GM06990 (cell line): ENCODE data around the gene GSE1.

Source experiments
- DNase-seq: peaks from one replicate; pipeline ENCODE4 v3.0.0-alpha.2; 2011; ENCODE audit not compliant: insufficient read length; ENCODE audit errors: extremely low read depth
- H3K27me3 ChIP-seq: replicated peaks from 2 replicates; pipeline ENCODE4 v1.6.0; 2011; ENCODE audit warnings: low read length; ENCODE audit not compliant: control insufficient read depth, insufficient read depth
- H3K36me3 ChIP-seq: 2 replicates; pipeline ENCODE4 v1.5.1; 2011; ENCODE audit warnings: low read length; ENCODE audit not compliant: control insufficient read depth, insufficient read depth
- H3K4me3 ChIP-seq: replicated peaks from 2 replicates; pipeline ENCODE4 v1.5.1; 2011; ENCODE audit warnings: low read depth, mild to moderate bottlenecking, control low read depth, low read length
- CTCF ChIP-seq: IDR thresholded peaks from 2 replicates; pipeline ENCODE4 v1.5.1; 2011; ENCODE audit warnings: low read length, control low read depth, mild to moderate bottlenecking, inconsistent platforms; ENCODE audit not compliant: insufficient read depth, poor library complexity, severe bottlenecking

Gene GSE1

DNA sequence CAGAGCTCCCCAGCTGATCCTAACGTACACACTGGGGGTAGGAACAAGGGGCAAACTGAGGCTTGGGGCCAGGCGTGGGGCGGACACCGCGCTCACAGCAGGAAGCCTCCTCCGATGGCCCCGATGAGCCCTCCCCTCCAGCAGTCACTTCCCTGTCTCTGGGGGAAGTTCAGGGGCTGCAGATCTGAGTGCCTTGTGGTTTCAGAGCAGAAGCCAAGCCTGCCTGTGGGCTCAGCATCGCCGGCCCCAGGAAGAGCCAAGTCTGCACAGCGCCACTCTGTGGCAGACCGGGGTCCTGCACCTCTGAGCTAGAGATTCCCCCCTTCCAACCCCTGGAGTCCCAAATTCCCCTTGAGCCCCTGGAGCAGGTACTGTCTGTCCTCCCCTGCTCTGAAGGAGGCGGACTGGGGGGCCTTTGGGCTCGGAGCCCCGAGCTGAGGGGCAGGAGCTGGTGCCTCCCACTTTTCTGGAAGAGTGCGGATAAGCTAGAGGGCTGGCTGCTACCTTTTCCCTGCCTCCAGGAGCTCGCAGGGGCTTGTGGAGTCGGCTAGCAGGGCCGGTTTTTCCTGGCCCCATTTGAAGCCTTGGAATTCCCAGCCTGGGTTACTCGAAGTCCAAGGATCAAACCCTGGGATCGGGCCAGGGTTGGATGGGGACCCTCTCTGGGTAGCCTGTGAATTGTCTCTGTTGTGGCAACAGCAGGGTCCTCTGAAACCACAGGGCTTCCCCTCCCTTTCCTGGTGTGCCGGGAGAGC, 2.9 kb downstream of the GSE1 start:
- DNase-seq, result peak; percentile 76
- H3K36me3 ChIP-seq, result no peaks in the 10 kb centered on the region; the same call in 1 of the 2 replicates
- TF ChIP-seq CTCF, result peak; percentile 97
- no peaks in the 10 kb centered on the region for H3K27me3 ChIP-seq
- H3K4me3 ChIP-seq, result peak overlapping the region; percentile 39

DNA sequence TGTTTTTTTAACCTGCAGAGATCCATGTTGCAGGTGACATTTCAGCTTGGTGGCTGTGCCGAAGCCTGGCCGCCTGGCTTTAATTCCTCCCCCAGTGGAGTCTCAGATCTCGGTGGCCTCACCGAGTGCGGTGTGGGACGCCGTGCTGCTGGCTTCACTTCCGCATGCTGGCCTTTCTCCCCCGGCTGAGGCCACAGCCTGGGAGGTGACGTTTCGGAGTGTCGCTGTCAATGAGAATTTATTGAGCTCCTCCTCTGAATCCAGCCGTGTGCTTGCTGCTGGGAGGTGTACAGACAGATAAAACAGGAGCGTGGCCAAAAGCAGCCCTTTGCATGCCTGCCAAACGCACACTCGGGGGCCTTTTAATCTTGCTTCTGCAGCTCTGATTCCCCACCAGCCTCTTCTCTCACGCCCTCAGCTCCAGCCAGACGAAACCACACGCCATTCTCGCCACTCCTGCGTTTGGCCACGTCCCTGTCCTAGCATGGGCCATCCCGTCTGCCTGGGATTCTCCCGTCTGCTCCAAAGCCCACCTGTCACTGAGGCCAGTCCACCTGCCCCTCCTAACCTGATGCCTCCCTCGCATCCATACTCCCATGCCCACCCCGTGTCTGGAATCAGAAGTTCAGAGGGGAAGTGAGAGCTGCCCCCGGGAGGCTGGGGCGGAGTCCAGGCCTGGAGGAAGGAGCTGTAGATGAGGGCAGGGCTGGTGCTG, 3.6 kb downstream of the GSE1 start:
- DNase-seq, result peak; percentile 72
- Histone ChIP-seq H3K36me3 (no peaks in the 10 kb centered on the region; the same call in 1 of the 2 replicates), H3K27me3 (no peaks in the 10 kb centered on the region), H3K4me3 (peak overlapping the region; percentile 39)
- TF ChIP-seq CTCF, result no peak

GRCh38 chr16:85617948-85618347, 4.8 kb downstream of the GSE1 start:
- Histone ChIP-seq H3K36me3 (no peaks in the 10 kb centered on the region; the same call in 1 of the 2 replicates), H3K27me3 (no peaks in the 10 kb centered on the region), H3K4me3 (no peak overlapping the region)
- no peak for DNase-seq
- TF ChIP-seq CTCF, result no peak

GRCh38 chr16:85618521-85618920, 5.4 kb downstream of the GSE1 start:
- no peak for TF ChIP-seq CTCF
- Histone ChIP-seq H3K4me3 (no peak overlapping the region), H3K27me3 (no peaks in the 10 kb centered on the region), H3K36me3 (no peaks in the 10 kb centered on the region; the same call in 1 of the 2 replicates)
- DNase-seq, result no peak

- no peak for DNase-seq
- no peaks in the 10 kb centered on the region; the same call in none of the 2 replicates for H3K36me3 ChIP-seq
Observed at GRCh38 chr16:85619101-85619891, 6.2 kb downstream of the GSE1 start.

More at GRCh38 chr16:85619101-85619891, 6.2 kb downstream of the GSE1 start:
- Histone ChIP-seq H3K4me3 (no peak overlapping the region), H3K27me3 (no peaks in the 10 kb centered on the region)
- TF ChIP-seq CTCF, result no peak
